HEK293 (cell line): ENCODE data around the gene HNRNPA0.

Experiments used
- CTCF ChIA-PET: fragments of 350-600 bp; formaldehyde crosslinking; extraction: SDS; loops from one replicate; lab custom pipeline; 2021; ENCODE audit warnings: antibody characterized with exemption; lab: Yijun Ruan, JAX
- POLR2A ChIA-PET: fragments of 300-600 bp; formaldehyde crosslinking; extraction: SDS; loops from one replicate; lab custom pipeline; 2020; ENCODE audit warnings: antibody characterized with exemption, inconsistent platforms; lab: Yijun Ruan, JAX
- H3K27ac ChIP-seq: fragments of 200-500 bp; sonication (Bioruptor generic); 2 replicates; pipeline ENCODE4 v1.5.1; 2014; ENCODE audit warnings: low read depth, low read length, control low read depth, inconsistent platforms; ENCODE audit errors: extremely low read depth
- H3K36me3 ChIP-seq, 2 experiments: fragments of 200-500 bp in 1 of 2; sonication (Bioruptor generic) in 1 of 2; 1 replicate in 1 of 2; 2 replicates in 1 of 2; pipeline ENCODE4 v1.5.1; 2014 to 2017; ENCODE audit warnings: inconsistent platforms in 2 of 2, low read length in 2 of 2; ENCODE audit not compliant: control insufficient read depth in 2 of 2, insufficient read depth in 1 of 2
- H3K4me1 ChIP-seq: fragments of 200-500 bp; sonication (Bioruptor generic); 2 replicates; pipeline ENCODE4 v1.5.1; 2014; ENCODE audit warnings: mild to moderate bottlenecking, low read length, inconsistent platforms; ENCODE audit not compliant: control insufficient read depth, insufficient read depth
- H3K4me3 ChIP-seq: 2 replicates; pipeline ENCODE4 v1.5.1; 2011; ENCODE audit warnings: low read depth, mild to moderate bottlenecking, control low read depth, low read length, moderate library complexity
- H3K9me3 ChIP-seq: fragments of 200-500 bp; sonication (Bioruptor generic); 2 replicates; pipeline ENCODE4 v1.5.1; 2014; ENCODE audit warnings: low read depth, low read length, inconsistent platforms; ENCODE audit not compliant: control insufficient read depth, insufficient read depth
- ZFP41 ChIP-seq: fragments of 450-650 bp; formaldehyde crosslinking; IDR thresholded peaks from 2 replicates; pipeline ENCODE4 v1.5.1; 2016; ENCODE audit warnings: missing biosample characterization, missing genetic modification characterization, borderline replicate concordance
- ZNF423 ChIP-seq: fragments of 450-650 bp; formaldehyde crosslinking; IDR thresholded peaks from 2 replicates; pipeline ENCODE4 v1.5.1; 2016; ENCODE audit warnings: missing biosample characterization, missing genetic modification characterization
- ZNF473 ChIP-seq: fragments of 450-650 bp; formaldehyde crosslinking; IDR thresholded peaks from 2 replicates; pipeline ENCODE4 v1.5.1; 2017; ENCODE audit warnings: missing biosample characterization, missing genetic modification characterization
- ZNF654 ChIP-seq: fragments of 450-650 bp; formaldehyde crosslinking; IDR thresholded peaks from 2 replicates; pipeline ENCODE4 v1.5.1; 2016; ENCODE audit warnings: low read depth, missing biosample characterization, missing genetic modification characterization
- TF ChIP-seq, protein P1 (sequence below): fragments of 450-650 bp; formaldehyde crosslinking; IDR thresholded peaks from 2 replicates; pipeline ENCODE4 v1.5.1; 2017; ENCODE audit warnings: missing biosample characterization, missing genetic modification characterization
- TF ChIP-seq, protein P2 (sequence below): fragments of 450-650 bp; formaldehyde crosslinking; IDR thresholded peaks from 2 replicates; pipeline ENCODE4 v1.5.1; 2016; ENCODE audit warnings: missing biosample characterization, missing genetic modification characterization, borderline replicate concordance
- TF ChIP-seq, protein P3 (sequence below): fragments of 450-650 bp; formaldehyde crosslinking; IDR thresholded peaks from 2 replicates; pipeline ENCODE4 v1.5.1; 2017; ENCODE audit warnings: missing biosample characterization, mild to moderate bottlenecking, missing genetic modification characterization, moderate library complexity
- TF ChIP-seq, protein P4 (sequence below): fragments of 450-650 bp; formaldehyde crosslinking; IDR thresholded peaks from 2 replicates; pipeline ENCODE4 v1.5.1; 2016; ENCODE audit warnings: missing biosample characterization, missing genetic modification characterization
- TF ChIP-seq, protein P5 (sequence below): fragments of 450-650 bp; formaldehyde crosslinking; IDR thresholded peaks from 2 replicates; pipeline ENCODE4 v1.5.1; 2016; ENCODE audit warnings: missing biosample characterization, missing genetic modification characterization

HNRNPA0 gene

DNA sequence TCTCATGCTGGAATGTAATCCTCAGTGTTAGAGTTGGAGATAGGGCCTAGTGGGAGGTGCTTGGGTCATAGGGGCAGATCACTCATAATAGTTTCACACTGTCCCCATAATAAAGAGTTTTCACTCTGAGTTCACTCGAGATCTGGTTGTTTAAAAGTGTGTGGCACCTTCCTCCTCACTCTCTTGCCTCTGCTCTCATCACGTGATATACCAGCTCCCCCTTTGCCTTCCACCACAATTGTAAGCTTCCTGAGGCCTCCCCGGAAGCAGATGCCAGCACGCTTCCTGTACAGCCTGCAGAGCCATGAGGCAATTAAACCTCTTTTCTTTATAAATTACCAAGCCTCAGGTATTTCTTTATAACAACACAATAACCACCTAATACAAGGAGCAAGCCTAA is 14.4 kb downstream of the HNRNPA0 start (continued):
- TF ChIP-seq, protein P1, sequence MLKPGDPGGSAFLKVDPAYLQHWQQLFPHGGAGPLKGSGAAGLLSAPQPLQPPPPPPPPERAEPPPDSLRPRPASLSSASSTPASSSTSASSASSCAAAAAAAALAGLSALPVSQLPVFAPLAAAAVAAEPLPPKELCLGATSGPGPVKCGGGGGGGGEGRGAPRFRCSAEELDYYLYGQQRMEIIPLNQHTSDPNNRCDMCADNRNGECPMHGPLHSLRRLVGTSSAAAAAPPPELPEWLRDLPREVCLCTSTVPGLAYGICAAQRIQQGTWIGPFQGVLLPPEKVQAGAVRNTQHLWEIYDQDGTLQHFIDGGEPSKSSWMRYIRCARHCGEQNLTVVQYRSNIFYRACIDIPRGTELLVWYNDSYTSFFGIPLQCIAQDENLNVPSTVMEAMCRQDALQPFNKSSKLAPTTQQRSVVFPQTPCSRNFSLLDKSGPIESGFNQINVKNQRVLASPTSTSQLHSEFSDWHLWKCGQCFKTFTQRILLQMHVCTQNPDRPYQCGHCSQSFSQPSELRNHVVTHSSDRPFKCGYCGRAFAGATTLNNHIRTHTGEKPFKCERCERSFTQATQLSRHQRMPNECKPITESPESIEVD (tag by site-specific recombination) = no peak
- TF ChIP-seq ZFP41 (tag by site-specific recombination) = no peak
- TF ChIP-seq, protein P2, sequence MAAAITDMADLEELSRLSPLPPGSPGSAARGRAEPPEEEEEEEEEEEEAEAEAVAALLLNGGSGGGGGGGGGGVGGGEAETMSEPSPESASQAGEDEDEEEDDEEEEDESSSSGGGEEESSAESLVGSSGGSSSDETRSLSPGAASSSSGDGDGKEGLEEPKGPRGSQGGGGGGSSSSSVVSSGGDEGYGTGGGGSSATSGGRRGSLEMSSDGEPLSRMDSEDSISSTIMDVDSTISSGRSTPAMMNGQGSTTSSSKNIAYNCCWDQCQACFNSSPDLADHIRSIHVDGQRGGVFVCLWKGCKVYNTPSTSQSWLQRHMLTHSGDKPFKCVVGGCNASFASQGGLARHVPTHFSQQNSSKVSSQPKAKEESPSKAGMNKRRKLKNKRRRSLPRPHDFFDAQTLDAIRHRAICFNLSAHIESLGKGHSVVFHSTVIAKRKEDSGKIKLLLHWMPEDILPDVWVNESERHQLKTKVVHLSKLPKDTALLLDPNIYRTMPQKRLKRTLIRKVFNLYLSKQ (tag by site-specific recombination) = no peak
- TF ChIP-seq, protein P3, sequence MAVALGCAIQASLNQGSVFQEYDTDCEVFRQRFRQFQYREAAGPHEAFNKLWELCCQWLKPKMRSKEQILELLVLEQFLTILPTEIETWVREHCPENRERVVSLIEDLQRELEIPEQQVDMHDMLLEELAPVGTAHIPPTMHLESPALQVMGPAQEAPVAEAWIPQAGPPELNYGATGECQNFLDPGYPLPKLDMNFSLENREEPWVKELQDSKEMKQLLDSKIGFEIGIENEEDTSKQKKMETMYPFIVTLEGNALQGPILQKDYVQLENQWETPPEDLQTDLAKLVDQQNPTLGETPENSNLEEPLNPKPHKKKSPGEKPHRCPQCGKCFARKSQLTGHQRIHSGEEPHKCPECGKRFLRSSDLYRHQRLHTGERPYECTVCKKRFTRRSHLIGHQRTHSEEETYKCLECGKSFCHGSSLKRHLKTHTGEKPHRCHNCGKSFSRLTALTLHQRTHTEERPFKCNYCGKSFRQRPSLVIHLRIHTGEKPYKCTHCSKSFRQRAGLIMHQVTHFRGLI = no peak

DNA sequence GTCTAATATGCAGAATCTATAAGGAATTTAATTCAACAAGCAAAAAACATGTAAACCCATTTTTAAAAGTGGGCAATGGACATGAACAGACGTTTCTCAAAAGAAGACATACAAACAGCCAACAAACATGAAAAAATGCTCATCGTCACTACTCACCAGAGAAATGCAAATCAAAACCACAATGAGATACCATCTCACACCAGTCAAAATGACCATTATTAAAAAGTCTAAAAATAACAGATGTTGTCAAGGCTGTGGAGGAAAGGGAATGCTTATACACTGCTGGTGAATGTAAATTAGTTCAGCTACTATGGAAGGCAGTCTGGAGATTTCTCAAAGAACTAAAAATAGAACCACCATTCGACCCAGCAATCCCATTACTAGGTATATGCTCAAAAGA is 15.2 kb downstream of the HNRNPA0 start:
- Histone ChIP-seq H3K4me1 (0 out of 2 replicates have a peak, but pooled peaks cover 6% of the 10 kb centered on the region), H3K4me3 (no peak overlapping the region), H3K27ac (no peak overlapping the region), H3K9me3 (no peaks in the 10 kb centered on the region), H3K36me3 (no peaks in the 10 kb centered on the region)
- POLR2A ChIA-PET = no interaction called here
- TF ChIP-seq, protein P4, sequence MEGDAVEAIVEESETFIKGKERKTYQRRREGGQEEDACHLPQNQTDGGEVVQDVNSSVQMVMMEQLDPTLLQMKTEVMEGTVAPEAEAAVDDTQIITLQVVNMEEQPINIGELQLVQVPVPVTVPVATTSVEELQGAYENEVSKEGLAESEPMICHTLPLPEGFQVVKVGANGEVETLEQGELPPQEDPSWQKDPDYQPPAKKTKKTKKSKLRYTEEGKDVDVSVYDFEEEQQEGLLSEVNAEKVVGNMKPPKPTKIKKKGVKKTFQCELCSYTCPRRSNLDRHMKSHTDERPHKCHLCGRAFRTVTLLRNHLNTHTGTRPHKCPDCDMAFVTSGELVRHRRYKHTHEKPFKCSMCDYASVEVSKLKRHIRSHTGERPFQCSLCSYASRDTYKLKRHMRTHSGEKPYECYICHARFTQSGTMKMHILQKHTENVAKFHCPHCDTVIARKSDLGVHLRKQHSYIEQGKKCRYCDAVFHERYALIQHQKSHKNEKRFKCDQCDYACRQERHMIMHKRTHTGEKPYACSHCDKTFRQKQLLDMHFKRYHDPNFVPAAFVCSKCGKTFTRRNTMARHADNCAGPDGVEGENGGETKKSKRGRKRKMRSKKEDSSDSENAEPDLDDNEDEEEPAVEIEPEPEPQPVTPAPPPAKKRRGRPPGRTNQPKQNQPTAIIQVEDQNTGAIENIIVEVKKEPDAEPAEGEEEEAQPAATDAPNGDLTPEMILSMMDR = no peak
- TF ChIP-seq, protein P2 (tag by site-specific recombination) = no peak
- TF ChIP-seq ZNF423 (tag by site-specific recombination) (no peak), ZNF473 (tag by site-specific recombination) (no peak), ZNF654 (tag by site-specific recombination) (no peak)
- TF ChIP-seq, protein P3 = no peak
- TF ChIP-seq, protein P5, sequence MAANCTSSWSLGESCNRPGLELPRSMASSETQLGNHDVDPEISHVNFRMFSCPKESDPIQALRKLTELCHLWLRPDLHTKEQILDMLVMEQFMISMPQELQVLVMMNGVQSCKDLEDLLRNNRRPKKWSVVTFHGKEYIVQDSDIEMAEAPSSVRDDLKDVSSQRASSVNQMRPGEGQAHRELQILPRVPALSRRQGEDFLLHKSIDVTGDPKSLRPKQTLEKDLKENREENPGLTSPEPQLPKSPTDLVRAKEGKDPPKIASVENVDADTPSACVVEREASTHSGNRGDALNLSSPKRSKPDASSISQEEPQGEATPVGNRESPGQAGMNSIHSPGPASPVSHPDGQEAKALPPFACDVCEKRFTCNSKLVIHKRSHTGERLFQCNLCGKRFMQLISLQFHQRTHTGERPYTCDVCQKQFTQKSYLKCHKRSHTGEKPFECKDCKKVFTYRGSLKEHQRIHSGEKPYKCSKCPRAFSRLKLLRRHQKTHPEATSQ (tag by site-specific recombination) = no peak
- CTCF ChIA-PET = interaction anchor here (0.6 to 10.2 kb wide), 3 partner anchors 11 to 80 kb away, joined by 3 to 201 read pairs (median 5); no protein-coding TSS in a partner anchor
